Measurements from ENCODE around the gene RHEB. TPM values are rescaled to one million over a fixed set of nuclear protein-coding genes. Genes with fewer than 3 reads are reported as not detected.

The RHEB gene, protein sequence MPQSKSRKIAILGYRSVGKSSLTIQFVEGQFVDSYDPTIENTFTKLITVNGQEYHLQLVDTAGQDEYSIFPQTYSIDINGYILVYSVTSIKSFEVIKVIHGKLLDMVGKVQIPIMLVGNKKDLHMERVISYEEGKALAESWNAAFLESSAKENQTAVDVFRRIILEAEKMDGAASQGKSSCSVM
- 77.6 and 90.9 TPM in 2 replicates for total RNA-seq (2016; rRNA removed; fragmentation: Illumina TruSeq; extraction: Trizol)
- total RNA-seq (2016; cell fraction: cytosol; rRNA removed; fragmentation: Illumina TruSeq; extraction: Trizol; ENCODE audit: low read depth): 70.9 and 80.9 TPM in 2 replicates
- total RNA-seq (2016; cell fraction: insoluble cytoplasmic fraction; rRNA removed; fragmentation: Illumina TruSeq; extraction: Trizol): 75.1 and 83.8 TPM in 2 replicates
- total RNA-seq (2016; cell fraction: membrane; rRNA removed; fragmentation: Illumina TruSeq; extraction: Trizol): 105 and 115 TPM in 2 replicates
- total RNA-seq (2016; cell fraction: nucleus; rRNA removed; fragmentation: Illumina TruSeq; extraction: Trizol): 29.7 and 32.4 TPM in 2 replicates
- polyA plus RNA-seq (2011; rRNA removed): 37.2 and 55.0 TPM in 2 replicates
- 20.7 and 28.6 TPM in 2 replicates for polyA plus RNA-seq (2011; cell fraction: cytosol; rRNA removed)
- 7.2 and 8.6 TPM in 2 replicates for polyA plus RNA-seq (2011; cell fraction: nucleus; rRNA removed)
- 61.6 and 83.9 TPM in 2 replicates for polyA plus RNA-seq (2012)
- polyA plus RNA-seq (2016; cell fraction: cytosol; fragmentation: Illumina TruSeq; extraction: Trizol; ENCODE audit: low read depth): 82.9 and 126 TPM in 2 replicates
- 120 and 127 TPM in 2 replicates for polyA plus RNA-seq (2016; cell fraction: insoluble cytoplasmic fraction; fragmentation: Illumina TruSeq; extraction: Trizol; ENCODE audit: low read depth)
- 109 and 144 TPM in 2 replicates for polyA plus RNA-seq (2016; cell fraction: membrane; fragmentation: Illumina TruSeq; extraction: Trizol; ENCODE audit: low read depth)
- polyA plus RNA-seq (2016; cell fraction: nucleus; fragmentation: Illumina TruSeq; extraction: Trizol; ENCODE audit: insufficient read depth, low read depth): 75.2 and 77.3 TPM in 2 replicates
- 5.0 and 15.8 TPM in 2 replicates for polyA minus RNA-seq (2011; rRNA and poly(A)+ RNA removed; ENCODE audit: low replicate concordance)
- 22.2 and 27.0 TPM in 2 replicates for polyA minus RNA-seq (2011; cell fraction: cytosol; rRNA and poly(A)+ RNA removed)
- polyA minus RNA-seq (2011; cell fraction: nucleus; rRNA and poly(A)+ RNA removed): 18.4 and 21.8 TPM in 2 replicates
- Bru-seq, nascent RNA: percentile 90 among the genes with signal in this experiment
- BruChase-seq, experiment 1, labeled RNA remaining after a 6-hour chase: percentile 87 among the genes with signal in this experiment
- BruChase-seq, experiment 2, labeled RNA remaining after a 2-hour chase: percentile 87 among the genes with signal in this experiment
- long read RNA-seq, experiment 1, transcript RHEB-201 (8 exons, 2,075 nt): major isoform, 114 of 123 reads
- long read RNA-seq, experiment 1, partial matches to known transcripts: 4 of 123 reads
- long read RNA-seq, experiment 1, other reads (novel, unspliced or antisense): 5 of 123 reads
- long read RNA-seq, experiment 2, transcript RHEB-201 (8 exons, 2,075 nt): major isoform, 89 of 121 reads
- long read RNA-seq, experiment 2, partial matches to known transcripts: 15 of 121 reads
- long read RNA-seq, experiment 2, other reads (novel, unspliced or antisense): 16 of 121 reads

DNA sequence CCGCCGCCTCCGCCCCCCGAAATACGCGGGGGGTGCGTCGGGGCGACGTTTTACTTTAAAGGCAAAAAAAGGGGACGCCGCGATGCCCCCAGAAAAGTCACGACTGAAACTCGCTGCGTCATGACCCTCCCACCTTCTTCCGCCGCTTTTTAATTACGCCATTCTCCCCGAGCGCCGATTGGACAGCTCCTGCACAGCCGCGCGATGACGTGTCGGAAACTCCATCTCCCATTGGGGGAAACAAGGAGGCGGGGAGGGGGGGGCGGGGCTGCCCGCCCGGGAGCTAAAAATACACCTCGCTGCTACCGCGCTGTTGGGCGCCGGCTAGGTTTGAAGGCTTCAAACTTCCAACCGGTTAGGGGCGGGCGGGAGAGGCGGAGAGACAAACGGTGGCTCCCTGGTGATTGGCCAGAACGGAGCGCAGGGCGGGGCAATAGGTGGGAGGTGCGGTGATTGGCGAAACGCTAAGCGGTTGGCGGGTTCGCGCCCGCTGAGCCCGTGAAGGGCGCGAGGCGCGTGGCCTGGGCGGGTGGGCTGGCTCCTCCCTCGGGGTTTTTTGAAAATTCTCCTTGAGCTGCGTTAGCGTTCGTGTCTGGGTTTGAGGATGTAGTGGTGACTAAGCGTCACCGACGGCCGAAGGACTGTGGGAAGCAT, at the start of gene RHEB:
Gene RHEB, minus strand, starts transcription at position 131 of the 654 bp plus-strand sequence. CDS start 384 bp downstream, outside the sequence.
- DNase-seq (ENCODE audit: low spot score) (peak; percentile 94), FAIRE-seq (peak; percentile 8), ATAC-seq (peak; percentile 88)
- intact Hi-C loops (cut with micrococcal nuclease; ENCODE audit: unreplicated experiment) (no loop called here), in situ Hi-C loops (cut with HindIII; ENCODE audit: extremely low pct_ligation_motif_present, low pct_unique_long_range_greater_than_20kb) (no loop called here)
- POLR2A ChIA-PET: interaction anchor here (0.9 to 2.2 kb wide), 6 partner anchors 12 to 457 kb away, joined by 3 to 9 read pairs (median 6); no protein-coding TSS in a partner anchor
- no peaks in the 10 kb centered on the region for H3K9me3 ChIP-seq (ENCODE audit: low read length)
- peaks cover 41% of the 10 kb centered on the region for H3K79me2 ChIP-seq (ENCODE audit: insufficient read depth, low read length)
- peak within 1 kb of the TSS; percentile 64 to 89 (median 75) for H3K4me3 ChIP-seq (replicated peaks in 1 of 3; ENCODE audit: insufficient read depth in 1 of 3, low read depth in 2 of 3, low read length in 3 of 3)
- H3K4me2 ChIP-seq (ENCODE audit: low read depth, low read length): peak within 1 kb of the TSS; percentile 94
- H3K4me1 ChIP-seq (ENCODE audit: insufficient read depth, low read length): peaks cover 50% of the 10 kb centered on the region
- CTCF ChIA-PET (ENCODE audit: low intra/inter-chr PET ratio, low total read pairs): no interaction called here
- H3K36me3 ChIP-seq (replicated peaks in 1 of 2; ENCODE audit: control insufficient read depth in 1 of 2, insufficient read depth in 2 of 2, low read length in 2 of 2): no peaks in the 10 kb centered on the region
- H4K20me1 ChIP-seq (ENCODE audit: insufficient read depth, low read length): peaks cover 39% of the 10 kb centered on the region
- peak within 1 kb of the TSS; percentile 80 for H3K27ac ChIP-seq (ENCODE audit: extremely low read length, insufficient read depth, low read length)
- no TSS peak for BruUV-seq (replicated peaks)
- peaks cover 0 to 3% of the 10 kb centered on the region in 2 experiments; a peak in 1 of 5 replicates for H3K27me3 ChIP-seq (ENCODE audit: control insufficient read depth in 1 of 2, insufficient read depth in 2 of 2, low read length in 2 of 2)
- H3K9ac ChIP-seq (ENCODE audit: insufficient read depth, low read depth, low read length): peak within 1 kb of the TSS; percentile 92
- no peak within 1 kb of the TSS for H2AFZ ChIP-seq (ENCODE audit: low read length)
- 48% methylated on average over 21 of the region's 66 CpGs for WGBS (ENCODE audit: low lambda C conversion rate)
- TF ChIP-seq SMARCC2 (IDR thresholded peaks at IDR 0.05) (no peak), BHLHE40 (IDR thresholded peaks at IDR 0.05; ENCODE audit: low read length) (no peak), GABPB1 (CRISPR knock-in tag; IDR thresholded peaks at IDR 0.05) (peak; percentile 81), RCOR2 (CRISPR knock-in tag; IDR thresholded peaks at IDR 0.05) (no peak), KDM5A (IDR thresholded peaks at IDR 0.05; ENCODE audit: borderline replicate concordance, low read length) (peak; percentile 45; the same call in 1 of the 2 replicates), ZNF816 (CRISPR knock-in tag; IDR thresholded peaks at IDR 0.05; ENCODE audit: borderline replicate concordance) (no peak), FIP1L1 (IDR thresholded peaks at IDR 0.05; ENCODE audit: borderline replicate concordance, insufficient read depth, low read depth, low read length) (no peak), FOXA3 (CRISPR knock-in tag; IDR thresholded peaks at IDR 0.05) (no peak), ZNF850 (CRISPR knock-in tag; conservative IDR thresholded peaks at IDR 0.05) (no peak), RFX5 (IDR thresholded peaks at IDR 0.05; ENCODE audit: low read depth, low read length) (peak; percentile 62; the same call in 1 of the 2 replicates)
- TF ChIP-seq, protein P1, sequence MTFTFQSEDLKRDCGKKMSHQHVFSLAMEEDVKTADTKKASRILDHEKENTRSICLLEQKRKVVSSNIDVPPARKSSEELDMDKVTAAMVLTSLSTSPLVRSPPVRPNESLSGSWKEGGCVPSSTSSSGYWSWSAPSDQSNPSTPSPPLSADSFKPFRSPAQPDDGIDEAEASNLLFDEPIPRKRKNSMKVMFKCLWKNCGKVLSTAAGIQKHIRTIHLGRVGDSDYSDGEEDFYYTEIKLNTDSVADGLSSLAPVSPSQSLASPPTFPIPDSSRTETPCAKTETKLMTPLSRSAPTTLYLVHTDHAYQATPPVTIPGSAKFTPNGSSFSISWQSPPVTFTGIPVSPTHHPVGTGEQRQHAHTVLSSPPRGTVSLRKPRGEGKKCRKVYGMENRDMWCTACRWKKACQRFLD (CRISPR knock-in tag; IDR thresholded peaks at IDR 0.05; ENCODE audit: borderline replicate concordance): no peak
- TF ChIP-seq, protein P2, sequence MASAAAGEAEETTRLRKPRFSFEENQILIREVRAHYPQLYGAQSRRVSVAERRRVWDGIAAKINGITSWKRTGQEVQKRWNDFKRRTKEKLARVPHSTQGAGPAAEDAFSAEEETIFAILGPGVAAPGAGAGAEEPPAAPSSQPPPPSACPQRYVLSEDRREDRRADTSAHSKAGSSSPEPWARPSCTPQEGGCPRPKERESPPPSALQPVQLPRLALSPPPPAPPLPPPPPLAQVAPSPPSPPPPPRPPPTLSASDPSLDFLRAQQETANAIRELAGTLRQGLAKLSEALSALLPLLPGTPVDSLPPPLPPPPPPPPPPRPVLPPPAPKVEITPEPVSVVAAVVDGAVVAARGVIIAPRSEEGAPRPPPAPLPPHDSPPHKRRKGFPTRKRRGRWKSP (CRISPR knock-in tag; IDR thresholded peaks at IDR 0.05): no peak
- TF ChIP-seq, protein P3, sequence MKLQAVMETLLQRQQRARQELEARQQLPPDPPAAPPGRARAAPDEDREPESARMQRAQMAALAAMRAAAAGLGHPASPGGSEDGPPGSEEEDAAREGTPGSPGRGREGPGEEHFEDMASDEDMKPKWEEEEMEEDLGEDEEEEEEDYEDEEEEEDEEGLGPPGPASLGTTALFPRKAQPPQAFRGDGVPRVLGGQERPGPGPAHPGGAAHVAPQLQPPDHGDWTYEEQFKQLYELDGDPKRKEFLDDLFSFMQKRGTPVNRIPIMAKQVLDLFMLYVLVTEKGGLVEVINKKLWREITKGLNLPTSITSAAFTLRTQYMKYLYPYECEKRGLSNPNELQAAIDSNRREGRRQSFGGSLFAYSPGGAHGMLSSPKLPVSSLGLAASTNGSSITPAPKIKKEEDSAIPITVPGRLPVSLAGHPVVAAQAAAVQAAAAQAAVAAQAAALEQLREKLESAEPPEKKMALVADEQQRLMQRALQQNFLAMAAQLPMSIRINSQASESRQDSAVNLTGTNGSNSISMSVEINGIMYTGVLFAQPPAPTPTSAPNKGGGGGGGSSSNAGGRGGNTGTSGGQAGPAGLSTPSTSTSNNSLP (IDR thresholded peaks at IDR 0.05; ENCODE audit: low read depth, low read length): no peak

Data from HepG2 (cell line).